IPS-20b (cell line): ENCODE results near the gene ATXN1.

Experiments used
- H3K27ac ChIP-seq: one replicate; pipeline ENCODE4 v1.5.1; 2013; ENCODE audit warnings: low read length
- H3K27me3 ChIP-seq: 2 replicates; pipeline ENCODE4 v1.6.1; 2013; ENCODE audit warnings: mild to moderate bottlenecking, low read length, inconsistent platforms; ENCODE audit not compliant: insufficient read depth
- H3K36me3 ChIP-seq: 2 replicates; pipeline ENCODE4 v1.6.1; 2013; ENCODE audit warnings: low read depth, mild to moderate bottlenecking, inconsistent platforms, low read length, moderate library complexity; ENCODE audit not compliant: insufficient read depth
- H3K4me1 ChIP-seq: 2 replicates; pipeline ENCODE4 v1.6.1; 2013; ENCODE audit warnings: mild to moderate bottlenecking, control low read depth, inconsistent platforms, low read length, moderate library complexity; ENCODE audit not compliant: insufficient read depth
- H3K4me3 ChIP-seq: 2 replicates; pipeline ENCODE4 v1.5.1; 2013; ENCODE audit warnings: mild to moderate bottlenecking, low read length, inconsistent platforms
- H3K9ac ChIP-seq: 2 replicates; pipeline ENCODE4 v1.6.1; 2013; ENCODE audit warnings: low read depth, mild to moderate bottlenecking, inconsistent platforms, low read length, moderate library complexity
- H3K9me3 ChIP-seq: 2 replicates; pipeline ENCODE4 v1.6.1; 2013; ENCODE audit warnings: mild to moderate bottlenecking, low read depth, low read length, inconsistent platforms; ENCODE audit not compliant: insufficient read depth

ATXN1 gene

DNA sequence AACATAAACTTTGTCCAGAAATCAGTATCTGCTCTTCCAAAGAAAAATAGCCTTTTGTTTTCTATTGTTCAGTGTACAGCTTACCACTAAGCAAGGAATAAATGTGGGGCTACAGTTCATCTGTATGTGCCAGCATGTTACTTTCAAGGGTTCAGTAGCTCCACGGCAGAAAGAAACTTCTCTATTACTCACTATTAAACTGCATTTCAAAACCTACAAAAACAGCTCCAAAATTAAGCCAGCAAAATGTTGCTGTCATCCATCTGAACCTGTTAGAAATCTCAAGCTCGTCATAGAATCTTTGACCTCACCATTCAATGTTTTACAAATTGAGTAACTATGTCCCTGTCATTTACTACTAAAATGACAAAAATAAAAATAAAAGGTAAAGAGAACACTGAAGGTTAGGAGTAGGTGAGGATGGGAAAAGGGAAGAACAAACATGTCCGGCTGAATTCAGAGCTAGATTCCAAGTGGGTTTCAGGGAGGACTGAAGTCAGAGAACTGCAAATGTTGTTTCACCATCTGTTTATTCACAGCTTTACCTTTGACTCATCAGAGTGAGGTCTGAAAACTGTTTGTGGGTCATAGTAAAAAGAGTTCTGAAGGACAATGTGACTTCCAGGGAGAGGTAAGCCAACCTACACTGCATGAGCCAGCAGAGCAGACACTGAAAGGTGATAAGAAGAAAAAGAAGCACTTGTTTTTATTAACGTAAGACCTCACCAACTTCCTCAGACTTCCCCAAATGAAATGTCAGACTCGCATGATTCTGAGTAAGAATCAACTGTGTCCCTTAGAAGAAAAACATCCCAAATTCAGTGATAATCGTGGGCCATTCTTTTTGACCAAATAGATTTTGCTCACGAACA lies 62.0 kb downstream of the ATXN1 start:
- H3K9ac ChIP-seq = no peak overlapping the region
- H3K27me3 ChIP-seq = no peaks in the 10 kb centered on the region
- no peak overlapping the region for H3K27ac ChIP-seq
- no peaks in the 10 kb centered on the region for H3K36me3 ChIP-seq
- no peaks in the 10 kb centered on the region for H3K9me3 ChIP-seq
- H3K4me3 ChIP-seq = no peak overlapping the region
- peaks cover 19% of the 10 kb centered on the region for H3K4me1 ChIP-seq

DNA sequence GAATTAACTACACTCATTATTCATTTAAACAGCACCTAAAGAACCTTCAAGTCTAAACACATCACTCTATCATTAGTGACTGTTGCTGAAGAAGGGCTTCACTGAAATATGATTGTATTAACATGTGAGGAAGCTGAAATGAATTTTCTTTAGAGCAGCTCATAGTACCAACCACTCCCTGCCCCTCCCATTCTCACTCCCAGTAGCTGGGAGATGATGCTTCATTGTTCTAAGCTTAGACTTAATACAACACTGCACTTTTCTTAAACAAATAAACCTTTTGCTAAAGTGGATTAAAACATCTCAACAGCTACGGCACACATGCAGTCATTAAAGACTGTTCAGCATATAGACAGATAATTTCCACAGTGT lies 63.1 kb downstream of the ATXN1 start:
- Histone ChIP-seq H3K27ac (no peak overlapping the region), H3K9ac (no peak overlapping the region), H3K9me3 (no peaks in the 10 kb centered on the region), H3K4me3 (no peak overlapping the region), H3K27me3 (no peaks in the 10 kb centered on the region), H3K36me3 (no peaks in the 10 kb centered on the region), H3K4me1 (peaks cover 19% of the 10 kb centered on the region)

DNA sequence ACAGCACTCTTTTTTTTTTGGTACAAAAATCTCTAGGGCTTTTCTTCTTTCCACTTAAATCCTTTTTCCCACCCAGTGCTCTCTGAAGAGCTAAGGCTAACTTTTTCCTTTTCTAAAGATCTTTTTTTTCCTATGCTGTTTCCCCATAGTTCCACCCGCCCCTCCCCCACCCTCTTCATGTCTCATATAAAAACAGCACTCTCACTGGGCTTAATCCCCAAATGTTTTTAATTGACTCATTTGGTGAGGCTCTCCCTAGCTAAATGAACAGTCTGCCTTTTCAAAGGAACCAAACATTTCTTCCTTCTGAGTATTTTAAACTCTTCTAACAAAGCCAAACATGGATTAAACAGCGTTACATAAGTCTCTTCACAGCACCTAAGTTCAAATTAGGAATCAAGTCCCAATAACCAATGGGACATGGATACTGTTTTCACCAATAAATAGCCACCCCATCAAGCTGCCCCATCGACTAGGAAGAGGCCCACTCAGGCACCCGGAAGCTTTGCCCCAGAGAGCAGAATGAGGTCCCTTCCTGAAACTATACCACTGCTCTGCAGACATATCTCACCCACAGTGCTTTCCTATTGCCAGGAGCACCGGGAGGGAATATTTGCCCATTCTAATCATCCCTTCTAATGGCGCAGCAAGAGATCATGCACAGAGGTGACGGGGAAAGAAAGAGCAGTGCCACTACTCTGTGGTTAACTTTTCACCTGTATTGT lies 63.7 kb downstream of the ATXN1 start:
- Histone ChIP-seq H3K4me1 (peaks cover 19% of the 10 kb centered on the region), H3K27me3 (no peaks in the 10 kb centered on the region), H3K27ac (no peak overlapping the region), H3K36me3 (no peaks in the 10 kb centered on the region), H3K9me3 (no peaks in the 10 kb centered on the region), H3K9ac (no peak overlapping the region), H3K4me3 (no peak overlapping the region)

DNA sequence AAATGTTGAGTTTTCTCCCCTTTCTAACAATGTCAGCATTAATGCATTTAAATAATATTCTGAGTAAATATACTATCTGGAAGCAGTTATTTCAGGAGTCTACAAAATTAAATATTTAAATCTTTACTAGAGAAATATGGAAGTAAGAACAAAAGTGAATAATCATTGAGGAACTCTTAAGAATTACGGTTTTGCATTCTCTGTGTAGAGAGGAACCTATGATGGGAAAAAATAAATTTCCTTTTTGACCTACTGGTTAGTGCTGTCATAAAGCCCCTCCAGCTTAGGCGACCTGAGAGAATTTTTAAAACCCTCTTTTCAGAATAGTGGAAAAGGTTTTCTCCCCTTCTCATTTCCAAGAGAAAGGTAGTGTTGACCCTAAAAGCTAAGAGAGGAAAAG lies 64.8 kb downstream of the ATXN1 start:
- no peaks in the 10 kb centered on the region for H3K27me3 ChIP-seq
- H3K36me3 ChIP-seq = no peaks in the 10 kb centered on the region
- H3K9ac ChIP-seq = no peak overlapping the region
- H3K9me3 ChIP-seq = no peaks in the 10 kb centered on the region
- H3K27ac ChIP-seq = no peak overlapping the region
- no peak overlapping the region for H3K4me3 ChIP-seq
- peaks cover 19% of the 10 kb centered on the region for H3K4me1 ChIP-seq

DNA sequence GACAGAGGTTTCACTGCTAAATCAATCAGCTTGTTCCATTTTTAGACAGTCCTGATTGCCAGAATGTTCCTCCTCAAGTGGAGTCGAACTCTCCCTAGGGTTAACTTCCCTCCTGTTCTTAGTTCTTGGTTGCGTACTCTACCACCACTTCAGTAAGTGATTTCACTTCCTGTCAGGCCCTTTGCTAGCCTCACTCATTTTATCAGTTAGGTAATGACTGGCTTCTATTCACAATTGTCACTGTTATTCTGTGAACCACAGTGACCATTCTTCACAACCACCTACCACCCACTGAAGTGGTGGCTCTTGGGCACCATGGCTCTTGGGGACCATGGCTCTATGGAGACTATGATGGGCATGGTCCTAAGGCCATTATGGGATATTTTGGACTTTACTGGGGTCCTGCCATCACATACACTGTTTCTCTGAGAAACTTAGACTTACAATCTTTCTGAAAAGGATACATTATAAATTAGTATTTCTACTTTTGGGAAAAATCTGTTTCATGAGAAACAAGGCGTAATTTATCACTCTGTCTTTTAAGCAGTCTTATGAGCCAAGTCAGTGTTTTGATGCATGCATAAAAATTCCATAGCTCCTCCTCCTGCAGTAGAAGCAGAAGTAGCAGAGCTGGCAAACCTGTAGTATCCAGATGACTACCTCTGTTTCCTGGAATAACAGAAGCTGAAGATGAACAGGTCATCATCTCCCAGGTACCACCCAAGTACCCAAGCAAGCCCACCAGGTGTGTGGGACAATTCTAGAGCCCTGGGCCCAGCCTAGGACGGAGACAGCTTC lies 66.3 kb downstream of the ATXN1 start:
- no peaks in the 10 kb centered on the region for H3K36me3 ChIP-seq
- H3K9ac ChIP-seq = no peak overlapping the region
- H3K4me3 ChIP-seq = no peak overlapping the region
- no peaks in the 10 kb centered on the region for H3K27me3 ChIP-seq
- H3K27ac ChIP-seq = no peak overlapping the region
- H3K9me3 ChIP-seq = no peaks in the 10 kb centered on the region
- H3K4me1 ChIP-seq = peaks cover 11% of the 10 kb centered on the region

DNA sequence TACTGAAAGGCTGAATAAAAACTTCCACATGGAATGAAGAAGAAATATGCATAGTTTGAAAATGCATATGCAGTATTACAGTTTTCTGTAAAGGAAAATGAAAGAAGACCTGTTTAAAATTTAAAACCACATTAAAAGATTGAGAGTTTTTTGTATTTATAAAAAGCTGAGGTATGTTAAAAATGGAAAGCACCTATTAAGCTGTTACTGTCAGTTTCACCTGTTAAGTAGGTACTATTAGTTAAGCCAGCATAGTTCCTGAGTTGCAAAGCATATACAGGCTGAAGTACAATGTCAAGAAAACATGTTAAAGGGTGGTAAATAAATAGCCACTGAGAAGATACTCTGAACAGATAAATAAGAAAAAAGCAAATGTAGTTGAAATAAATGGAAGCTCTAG lies 69.9 kb downstream of the ATXN1 start:
- Histone ChIP-seq H3K9ac (no peak overlapping the region), H3K27me3 (no peaks in the 10 kb centered on the region), H3K4me1 (no peaks in the 10 kb centered on the region; the same call in 1 of the 2 replicates), H3K9me3 (no peaks in the 10 kb centered on the region), H3K27ac (no peak overlapping the region), H3K36me3 (no peaks in the 10 kb centered on the region), H3K4me3 (no peak overlapping the region)

DNA sequence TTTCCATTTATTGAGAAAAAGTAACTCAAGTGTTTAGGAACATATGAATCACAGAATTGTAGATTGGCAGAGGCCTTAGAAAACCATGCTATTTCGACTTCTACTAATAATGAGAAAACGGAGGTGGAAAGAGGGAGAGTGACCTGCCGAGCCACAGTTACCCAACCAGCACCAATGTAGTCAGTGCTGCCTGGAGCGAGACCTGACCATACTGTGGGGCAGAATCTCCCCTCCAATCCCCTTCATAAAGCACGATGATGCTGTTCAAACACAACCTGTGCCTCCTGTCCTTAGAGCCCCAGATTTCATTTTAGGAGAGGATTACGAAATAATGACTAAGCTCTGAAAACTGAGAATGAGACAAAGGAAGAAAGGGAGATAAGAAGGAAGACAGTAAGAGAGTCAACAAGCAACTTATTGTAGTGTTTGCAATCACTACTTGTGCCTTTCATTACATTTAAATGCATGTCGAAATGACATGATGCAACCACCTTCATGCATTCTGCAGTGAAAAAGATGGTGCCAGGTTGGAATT lies 70.6 kb downstream of the ATXN1 start:
- Histone ChIP-seq H3K27me3 (no peaks in the 10 kb centered on the region), H3K9me3 (no peaks in the 10 kb centered on the region), H3K27ac (no peak overlapping the region), H3K4me1 (no peaks in the 10 kb centered on the region; the same call in 1 of the 2 replicates), H3K36me3 (no peaks in the 10 kb centered on the region), H3K4me3 (no peak overlapping the region), H3K9ac (no peak overlapping the region)

DNA sequence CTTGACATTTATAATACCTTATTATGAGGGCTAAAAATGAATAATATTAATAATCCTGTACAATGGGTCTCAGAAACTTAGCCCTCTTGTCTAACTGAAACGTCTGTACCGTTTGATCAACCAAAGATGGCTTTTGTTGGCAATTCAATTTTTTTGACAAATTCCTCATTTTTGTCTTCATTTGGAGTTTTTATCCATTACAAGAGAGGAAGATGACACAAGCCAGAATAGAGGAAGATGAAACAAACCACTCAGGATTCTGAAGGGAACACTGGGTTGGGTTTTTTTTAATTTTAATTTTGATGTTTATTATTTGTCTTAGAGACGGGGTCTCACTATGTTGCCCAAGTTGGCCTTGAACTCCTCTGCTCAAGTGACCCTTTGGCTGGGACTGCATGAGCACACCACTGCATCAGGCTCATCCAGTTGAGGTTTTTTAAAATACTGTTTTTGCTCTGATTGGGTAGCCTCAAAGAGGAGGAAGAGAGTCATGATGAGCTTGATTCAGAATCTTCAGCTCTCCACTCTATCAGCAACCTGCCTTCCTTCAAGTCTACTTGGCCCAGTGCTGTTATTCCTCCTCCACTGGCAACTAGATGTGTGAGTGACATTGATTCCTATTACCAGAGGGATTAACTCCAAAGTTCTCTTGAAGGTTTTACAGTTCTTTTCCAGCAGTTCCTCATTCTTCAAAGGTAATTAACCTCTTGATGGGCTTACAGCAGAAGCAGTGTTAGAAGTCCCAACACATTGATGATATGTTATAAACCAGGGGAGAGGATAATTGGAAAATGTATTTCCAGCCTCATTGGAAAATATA lies 71.3 kb downstream of the ATXN1 start:
- no peak overlapping the region for H3K27ac ChIP-seq
- H3K36me3 ChIP-seq = no peaks in the 10 kb centered on the region
- peaks cover 3% of the 10 kb centered on the region; the same call in 1 of the 2 replicates for H3K4me1 ChIP-seq

DNA sequence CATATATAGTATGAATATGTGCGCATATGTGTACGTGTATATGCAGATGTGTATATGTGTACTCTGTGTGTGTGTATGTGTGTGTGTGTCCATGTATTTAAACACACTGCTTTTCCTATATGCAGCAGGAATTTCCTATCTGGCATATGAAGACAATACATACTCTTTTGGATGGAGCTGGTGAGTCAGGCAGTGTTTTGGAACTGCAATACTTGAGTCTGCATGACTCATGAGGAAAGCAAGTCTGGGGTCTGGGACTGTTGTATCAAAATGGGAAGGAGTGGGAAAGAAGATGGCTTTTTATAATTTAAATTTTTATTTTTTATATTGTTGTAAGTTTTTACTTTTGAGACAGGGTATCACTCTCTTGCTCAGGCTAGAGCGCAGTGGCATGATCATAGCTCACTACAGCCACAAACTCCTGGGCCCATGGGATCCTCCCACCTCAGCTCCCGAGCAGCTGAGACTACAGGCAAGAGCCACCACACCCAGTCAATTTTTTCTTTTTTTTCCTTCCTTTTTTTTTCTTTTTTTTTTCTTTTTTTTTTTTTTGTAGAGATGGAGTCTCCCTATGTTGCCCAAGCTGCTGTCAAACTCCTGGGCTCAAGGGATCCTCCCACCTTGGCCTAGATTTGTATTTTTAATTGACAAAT lies 72.2 kb downstream of the ATXN1 start:
- no peak overlapping the region for H3K9ac ChIP-seq
- no peak overlapping the region for H3K27ac ChIP-seq
- H3K27me3 ChIP-seq = no peaks in the 10 kb centered on the region
- no peaks in the 10 kb centered on the region for H3K9me3 ChIP-seq
- no peak overlapping the region for H3K4me3 ChIP-seq
- H3K4me1 ChIP-seq = peaks cover 4% of the 10 kb centered on the region; the same call in 1 of the 2 replicates
- H3K36me3 ChIP-seq = no peaks in the 10 kb centered on the region

More for the DNA sequence above, 71.3 kb downstream of the ATXN1 start:
- H3K9ac ChIP-seq = no peak overlapping the region
- H3K4me3 ChIP-seq = no peak overlapping the region
- H3K9me3 ChIP-seq = no peaks in the 10 kb centered on the region
- no peaks in the 10 kb centered on the region for H3K27me3 ChIP-seq

DNA sequence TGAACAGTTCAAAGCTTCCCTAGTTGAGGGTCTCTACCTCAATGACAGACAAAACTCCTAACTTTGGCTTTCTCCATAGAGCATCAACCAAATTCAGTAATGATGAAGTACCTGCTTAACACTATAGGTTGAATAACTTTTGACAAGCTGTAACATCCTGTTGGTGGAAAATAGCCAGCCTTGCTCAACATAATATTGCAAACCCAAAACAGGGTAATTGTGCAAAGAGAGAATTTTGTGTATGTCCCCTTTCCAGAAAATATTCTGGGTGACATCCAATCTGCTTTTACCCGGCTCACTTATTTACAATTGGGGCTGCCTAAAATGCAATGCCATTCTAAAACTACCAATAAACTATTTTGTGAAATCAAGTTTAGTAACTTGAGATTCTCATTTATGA lies 72.8 kb downstream of the ATXN1 start:
- H3K4me1 ChIP-seq = peaks cover 4% of the 10 kb centered on the region; the same call in 1 of the 2 replicates
- H3K27ac ChIP-seq = no peak overlapping the region
- H3K36me3 ChIP-seq = no peaks in the 10 kb centered on the region

More for the DNA sequence above, 72.8 kb downstream of the ATXN1 start:
- Histone ChIP-seq H3K9ac (no peak overlapping the region), H3K4me3 (no peak overlapping the region), H3K27me3 (no peaks in the 10 kb centered on the region), H3K9me3 (no peaks in the 10 kb centered on the region)
